ENCODE measurements around the gene EGFL7. TPM values are rescaled to one million over a fixed set of nuclear protein-coding genes. Genes with fewer than 3 reads are reported as not detected.

Gene EGFL7
- total and polyA plus RNA-seq, 7 donors, result 6.0 to 75.6 (median 43.4) TPM

DNA sequence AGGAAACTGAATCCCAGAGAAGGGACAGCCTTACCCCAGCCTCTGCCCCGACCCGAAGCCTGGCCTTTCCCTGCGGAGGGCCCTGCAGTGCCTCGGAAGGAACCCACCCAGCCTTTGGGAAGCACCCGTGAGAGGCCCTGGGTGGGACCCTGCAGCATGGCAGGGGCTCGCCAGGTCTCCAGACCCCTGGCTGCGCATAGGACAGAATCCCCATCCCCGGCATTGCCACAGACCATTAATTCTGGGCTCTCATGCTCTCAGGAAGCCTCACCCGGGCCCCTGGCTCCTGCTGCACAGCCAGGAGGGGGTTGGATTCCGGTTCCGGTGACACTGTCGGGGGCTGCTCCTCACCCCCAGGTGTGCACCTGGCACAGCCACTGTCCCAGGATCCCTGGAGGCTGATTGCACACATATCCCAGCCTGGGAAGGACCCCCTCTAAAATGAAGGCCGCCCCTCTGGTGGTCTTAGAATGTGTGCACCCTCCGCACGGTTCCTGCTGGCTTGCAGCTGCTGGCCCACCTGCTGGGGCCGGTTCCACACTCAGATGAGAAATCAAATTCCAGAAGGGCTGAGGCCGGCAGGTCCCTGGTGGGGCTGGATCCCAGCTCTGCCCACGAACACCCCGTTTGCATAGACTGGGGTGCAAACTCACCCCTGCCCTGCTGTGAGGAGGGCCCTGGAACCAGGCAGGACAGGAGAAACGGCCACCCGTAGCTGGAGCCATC is 4.7 kb downstream of the EGFL7 start:
- Histone ChIP-seq H3K27ac (peak overlapping the region in 2 of 4 donors; percentile 27 to 38), H3K36me3 (no peaks in the 10 kb centered on the region), H3K27me3 (peaks cover 12 to 64% (median 44%) of the 10 kb centered on the region in 3 donors), H3K4me3 (peak overlapping the region in 3 of 4 donors; percentile 26 to 50 (median 47)), H3K4me1 (peaks cover 0 to 25% (median 12%) of the 10 kb centered on the region in 4 donors), H3K9me3 (no peaks in the 10 kb centered on the region)
- intact Hi-C loops (cut with DNase I), result no loop called here
- 40 to 73% methylated on average over 21 of the region's 21 CpGs for WGBS, 2 donors
- TF ChIP-seq POLR2AphosphoS5 (IDR thresholded peaks at IDR 0.05) (no peak), POLR2A (IDR thresholded peaks at IDR 0.05) (no peak), EP300 (IDR thresholded peaks at IDR 0.05) (no peak)
- TF ChIP-seq, protein P1, sequence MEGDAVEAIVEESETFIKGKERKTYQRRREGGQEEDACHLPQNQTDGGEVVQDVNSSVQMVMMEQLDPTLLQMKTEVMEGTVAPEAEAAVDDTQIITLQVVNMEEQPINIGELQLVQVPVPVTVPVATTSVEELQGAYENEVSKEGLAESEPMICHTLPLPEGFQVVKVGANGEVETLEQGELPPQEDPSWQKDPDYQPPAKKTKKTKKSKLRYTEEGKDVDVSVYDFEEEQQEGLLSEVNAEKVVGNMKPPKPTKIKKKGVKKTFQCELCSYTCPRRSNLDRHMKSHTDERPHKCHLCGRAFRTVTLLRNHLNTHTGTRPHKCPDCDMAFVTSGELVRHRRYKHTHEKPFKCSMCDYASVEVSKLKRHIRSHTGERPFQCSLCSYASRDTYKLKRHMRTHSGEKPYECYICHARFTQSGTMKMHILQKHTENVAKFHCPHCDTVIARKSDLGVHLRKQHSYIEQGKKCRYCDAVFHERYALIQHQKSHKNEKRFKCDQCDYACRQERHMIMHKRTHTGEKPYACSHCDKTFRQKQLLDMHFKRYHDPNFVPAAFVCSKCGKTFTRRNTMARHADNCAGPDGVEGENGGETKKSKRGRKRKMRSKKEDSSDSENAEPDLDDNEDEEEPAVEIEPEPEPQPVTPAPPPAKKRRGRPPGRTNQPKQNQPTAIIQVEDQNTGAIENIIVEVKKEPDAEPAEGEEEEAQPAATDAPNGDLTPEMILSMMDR (IDR thresholded peaks at IDR 0.05), result no peak
- DNase-seq, result no peak

DNA sequence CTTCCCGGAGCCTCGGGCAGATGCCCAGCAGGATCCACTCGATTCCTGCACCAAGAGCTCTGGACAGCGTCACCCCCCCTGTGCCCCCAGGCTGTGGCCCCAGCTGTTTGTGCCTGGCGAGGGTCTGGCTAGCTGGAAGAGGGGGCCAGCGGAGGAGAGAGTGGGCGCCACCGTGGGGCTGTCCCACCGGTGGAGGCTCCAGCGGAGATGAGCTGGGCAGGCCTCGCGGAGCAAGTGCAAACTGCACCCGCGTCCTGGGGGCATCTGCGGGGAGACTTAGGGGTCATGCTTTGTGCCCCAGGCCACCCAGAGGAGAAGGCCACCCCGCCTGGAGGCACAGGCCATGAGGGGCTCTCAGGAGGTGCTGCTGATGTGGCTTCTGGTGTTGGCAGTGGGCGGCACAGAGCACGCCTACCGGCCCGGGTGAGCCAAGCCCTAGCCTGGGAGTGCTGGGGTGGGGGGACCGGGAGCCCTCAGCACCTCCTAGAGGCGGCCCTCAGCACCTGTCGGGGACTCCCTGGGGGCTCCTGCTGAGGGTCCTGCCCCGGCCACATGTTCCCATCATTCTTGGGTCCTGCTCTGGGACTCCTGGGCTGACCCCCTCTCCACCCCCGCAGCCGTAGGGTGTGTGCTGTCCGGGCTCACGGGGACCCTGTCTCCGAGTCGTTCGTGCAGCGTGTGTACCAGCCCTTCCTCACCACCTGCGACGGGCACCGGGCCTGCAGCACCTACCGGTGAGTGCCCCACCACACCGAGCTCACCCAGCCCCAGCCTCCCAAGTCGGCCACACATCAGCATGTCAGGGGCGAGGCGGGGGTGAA is 5.4 kb downstream of the EGFL7 start:
- WGBS, 2 donors, result 32 to 68% methylated on average over 40 of the region's 40 CpGs
- intact Hi-C loops (cut with DNase I), result no loop called here
- H3K4me1 ChIP-seq, result peaks cover 0 to 25% (median 12%) of the 10 kb centered on the region in 4 donors
- no peak for DNase-seq
- H3K4me3 ChIP-seq, result peak overlapping the region in 3 of 4 donors; percentile 26 to 50 (median 47)
- TF ChIP-seq EP300 (IDR thresholded peaks at IDR 0.05) (no peak), POLR2A (IDR thresholded peaks at IDR 0.05) (no peak), POLR2AphosphoS5 (IDR thresholded peaks at IDR 0.05) (no peak)
- TF ChIP-seq, protein P1 (IDR thresholded peaks at IDR 0.05), result no peak
- H3K36me3 ChIP-seq, result peaks cover 0 to 2% (median 0%) of the 10 kb centered on the region in 4 donors
- H3K27me3 ChIP-seq, result peaks cover 11 to 56% (median 36%) of the 10 kb centered on the region in 3 donors
- H3K9me3 ChIP-seq, result no peaks in the 10 kb centered on the region
- no peak overlapping the region for H3K27ac ChIP-seq

DNA sequence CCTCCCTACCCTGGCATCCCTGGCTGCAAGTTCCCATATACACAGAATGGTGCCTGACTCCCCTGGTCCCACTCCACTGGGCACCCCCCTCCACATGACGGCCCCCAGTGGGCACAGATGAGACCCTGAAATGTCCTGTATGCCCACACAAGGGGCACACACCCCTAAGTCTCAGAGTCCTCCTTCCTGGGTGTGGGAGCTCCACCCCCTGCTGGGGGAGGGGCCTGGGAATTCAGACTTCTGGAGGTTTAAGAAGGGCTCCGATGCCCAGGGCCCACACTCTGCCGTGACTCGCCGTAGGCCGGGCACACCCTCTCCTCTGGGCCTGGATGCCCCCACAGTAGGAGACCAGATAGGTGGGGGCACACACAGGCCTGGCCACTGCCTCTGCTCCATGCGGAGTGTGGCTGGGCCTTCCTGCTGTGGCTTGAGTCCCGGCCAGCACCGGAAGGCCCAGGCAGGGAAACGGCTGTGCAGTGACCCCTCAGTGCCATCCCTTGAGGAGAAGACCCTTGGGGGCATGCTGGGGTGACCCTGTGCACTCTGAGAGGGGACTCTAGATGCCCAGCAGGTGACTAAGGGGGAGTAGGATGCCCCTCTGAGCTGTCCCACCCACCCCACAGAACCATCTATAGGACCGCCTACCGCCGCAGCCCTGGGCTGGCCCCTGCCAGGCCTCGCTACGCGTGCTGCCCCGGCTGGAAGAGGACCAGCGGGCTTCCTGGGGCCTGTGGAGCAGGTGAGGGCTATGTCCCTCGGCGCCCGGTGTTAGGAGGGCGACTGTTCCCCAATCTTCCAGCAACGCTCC is 6.5 kb downstream of the EGFL7 start:
- intact Hi-C loops (cut with DNase I), result no loop called here
- H3K27me3 ChIP-seq, result peaks cover 8 to 46% (median 26%) of the 10 kb centered on the region in 3 donors
- WGBS, 2 donors, result 36 to 74% methylated on average over 23 of the region's 23 CpGs
- H3K36me3 ChIP-seq, result peaks cover 0 to 12% (median 0%) of the 10 kb centered on the region in 4 donors
- TF ChIP-seq, protein P1 (IDR thresholded peaks at IDR 0.05), result no peak
- TF ChIP-seq POLR2AphosphoS5 (IDR thresholded peaks at IDR 0.05) (no peak), POLR2A (IDR thresholded peaks at IDR 0.05) (no peak), EP300 (IDR thresholded peaks at IDR 0.05) (no peak)
- H3K27ac ChIP-seq, result no peak overlapping the region
- peaks cover 0 to 25% (median 12%) of the 10 kb centered on the region in 4 donors for H3K4me1 ChIP-seq
- H3K9me3 ChIP-seq, result no peaks in the 10 kb centered on the region
- peak overlapping the region in 3 of 4 donors; percentile 26 to 50 (median 47) for H3K4me3 ChIP-seq
- DNase-seq, result no peak

DNA sequence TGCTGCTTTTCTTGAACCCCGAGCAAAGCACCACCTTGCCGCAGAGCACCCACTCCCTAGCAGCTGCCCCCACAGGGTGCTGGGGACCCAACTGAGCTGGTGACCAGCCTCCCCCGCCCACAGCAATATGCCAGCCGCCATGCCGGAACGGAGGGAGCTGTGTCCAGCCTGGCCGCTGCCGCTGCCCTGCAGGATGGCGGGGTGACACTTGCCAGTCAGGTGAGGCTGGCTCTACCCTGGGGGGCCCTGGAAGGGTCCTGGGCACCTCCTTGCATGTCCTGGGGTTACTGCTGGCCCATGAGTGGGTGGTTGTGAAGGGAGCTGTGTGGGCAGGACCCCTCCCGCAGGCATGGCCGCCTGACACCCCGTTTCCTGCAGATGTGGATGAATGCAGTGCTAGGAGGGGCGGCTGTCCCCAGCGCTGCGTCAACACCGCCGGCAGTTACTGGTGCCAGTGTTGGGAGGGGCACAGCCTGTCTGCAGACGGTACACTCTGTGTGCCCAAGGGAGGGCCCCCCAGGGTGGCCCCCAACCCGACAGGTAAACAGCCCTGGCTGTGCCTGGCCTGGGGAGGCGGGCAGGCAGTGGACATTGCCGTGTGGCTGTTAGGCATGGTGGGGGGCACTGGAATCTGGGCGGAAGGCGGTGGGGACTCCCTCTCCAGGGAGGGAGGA is 7.2 kb downstream of the EGFL7 start:
- 32 to 59% methylated on average over 23 of the region's 23 CpGs for WGBS, 2 donors
- intact Hi-C loops (cut with DNase I), result no loop called here
- H3K4me1 ChIP-seq, result peaks cover 0 to 22% (median 11%) of the 10 kb centered on the region in 4 donors
- peak overlapping the region in 1 of 4 donors; percentile 47 for H3K4me3 ChIP-seq
- no peaks in the 10 kb centered on the region for H3K9me3 ChIP-seq
- H3K27me3 ChIP-seq, result peaks cover 8 to 38% (median 20%) of the 10 kb centered on the region in 3 donors
- no peak for DNase-seq
- H3K27ac ChIP-seq, result no peak overlapping the region
- TF ChIP-seq, protein P1 (IDR thresholded peaks at IDR 0.05), result no peak
- no peak for TF ChIP-seq POLR2A (IDR thresholded peaks at IDR 0.05)
- TF ChIP-seq POLR2AphosphoS5 (IDR thresholded peaks at IDR 0.05), result no peak
- peaks cover 0 to 20% (median 0%) of the 10 kb centered on the region in 4 donors for H3K36me3 ChIP-seq

Measured in sigmoid colon (tissue), 7 donors.